SK-N-SH treated with all-trans-retinoic acid at 6 μM for 48 hours (cell line): ENCODE data around the gene MIS18A.

ENCODE experiments used
- ARNTL ChIP-seq: fragments of 450-650 bp; formaldehyde crosslinking; IDR thresholded peaks from 2 replicates; pipeline ENCODE4 v1.5.0; 2020; ENCODE audit warnings: low read depth, mild to moderate bottlenecking, moderate library complexity, borderline replicate concordance
- SNAI2 ChIP-seq: fragments of 250-450 bp; sonication (Bioruptor Pico); IDR thresholded peaks from 2 replicates; pipeline ENCODE4 v1.5.0; 2020; ENCODE audit warnings: mild to moderate bottlenecking, moderate library complexity
- ZNF565 ChIP-seq: fragments of 450-650 bp; formaldehyde crosslinking; conservative IDR thresholded peaks from 2 replicates; pipeline ENCODE4 v1.5.0; 2020; ENCODE audit warnings: low read depth, mild to moderate bottlenecking, moderate library complexity
- ZNF8 ChIP-seq: fragments of 450-650 bp; formaldehyde crosslinking; IDR thresholded peaks from 2 replicates; pipeline ENCODE4 v1.5.0; 2020; ENCODE audit warnings: mild to moderate bottlenecking, moderate library complexity
- TF ChIP-seq, protein P1 (sequence below): fragments of 250-450 bp; sonication (Bioruptor Pico); IDR thresholded peaks from 2 replicates; pipeline ENCODE4 v1.8.0; 2020; ENCODE audit warnings: mild to moderate bottlenecking, moderate library complexity, borderline replicate concordance
- TF ChIP-seq, protein P2 (sequence below): fragments of 250-450 bp; sonication (Bioruptor Pico); IDR thresholded peaks from 2 replicates; pipeline ENCODE4 v1.5.1; 2021; ENCODE audit warnings: mild to moderate bottlenecking, moderate library complexity

DNA sequence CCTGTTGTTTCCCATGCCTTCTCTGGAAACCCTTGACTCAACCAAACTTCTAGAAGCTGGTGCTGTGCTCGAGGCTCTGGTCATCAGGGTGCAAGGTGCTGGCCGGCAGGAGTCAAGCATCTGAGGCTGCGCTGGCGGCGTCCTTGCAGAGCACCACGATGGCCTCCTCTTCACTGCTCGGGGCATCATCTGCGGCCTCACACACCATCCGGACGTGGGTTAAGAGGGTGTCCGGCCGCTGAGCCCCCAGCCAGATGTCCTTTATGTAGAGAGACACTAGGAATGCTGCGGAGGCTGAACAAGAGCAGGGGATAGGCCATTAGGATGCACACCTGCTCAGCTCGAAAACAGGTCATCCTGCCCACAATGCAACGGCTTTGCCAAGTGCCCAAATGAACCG lies 36.0 kb upstream of the MIS18A start:
- TF ChIP-seq, protein P1, sequence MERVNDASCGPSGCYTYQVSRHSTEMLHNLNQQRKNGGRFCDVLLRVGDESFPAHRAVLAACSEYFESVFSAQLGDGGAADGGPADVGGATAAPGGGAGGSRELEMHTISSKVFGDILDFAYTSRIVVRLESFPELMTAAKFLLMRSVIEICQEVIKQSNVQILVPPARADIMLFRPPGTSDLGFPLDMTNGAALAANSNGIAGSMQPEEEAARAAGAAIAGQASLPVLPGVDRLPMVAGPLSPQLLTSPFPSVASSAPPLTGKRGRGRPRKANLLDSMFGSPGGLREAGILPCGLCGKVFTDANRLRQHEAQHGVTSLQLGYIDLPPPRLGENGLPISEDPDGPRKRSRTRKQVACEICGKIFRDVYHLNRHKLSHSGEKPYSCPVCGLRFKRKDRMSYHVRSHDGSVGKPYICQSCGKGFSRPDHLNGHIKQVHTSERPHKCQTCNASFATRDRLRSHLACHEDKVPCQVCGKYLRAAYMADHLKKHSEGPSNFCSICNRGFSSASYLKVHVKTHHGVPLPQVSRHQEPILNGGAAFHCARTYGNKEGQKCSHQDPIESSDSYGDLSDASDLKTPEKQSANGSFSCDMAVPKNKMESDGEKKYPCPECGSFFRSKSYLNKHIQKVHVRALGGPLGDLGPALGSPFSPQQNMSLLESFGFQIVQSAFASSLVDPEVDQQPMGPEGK = no peak
- TF ChIP-seq ZNF8 (CRISPR knock-in tag) (no peak), ZNF565 (CRISPR knock-in tag) (no peak), ARNTL (CRISPR knock-in tag) (no peak), SNAI2 (CRISPR knock-in tag) (no peak)
- TF ChIP-seq, protein P2, sequence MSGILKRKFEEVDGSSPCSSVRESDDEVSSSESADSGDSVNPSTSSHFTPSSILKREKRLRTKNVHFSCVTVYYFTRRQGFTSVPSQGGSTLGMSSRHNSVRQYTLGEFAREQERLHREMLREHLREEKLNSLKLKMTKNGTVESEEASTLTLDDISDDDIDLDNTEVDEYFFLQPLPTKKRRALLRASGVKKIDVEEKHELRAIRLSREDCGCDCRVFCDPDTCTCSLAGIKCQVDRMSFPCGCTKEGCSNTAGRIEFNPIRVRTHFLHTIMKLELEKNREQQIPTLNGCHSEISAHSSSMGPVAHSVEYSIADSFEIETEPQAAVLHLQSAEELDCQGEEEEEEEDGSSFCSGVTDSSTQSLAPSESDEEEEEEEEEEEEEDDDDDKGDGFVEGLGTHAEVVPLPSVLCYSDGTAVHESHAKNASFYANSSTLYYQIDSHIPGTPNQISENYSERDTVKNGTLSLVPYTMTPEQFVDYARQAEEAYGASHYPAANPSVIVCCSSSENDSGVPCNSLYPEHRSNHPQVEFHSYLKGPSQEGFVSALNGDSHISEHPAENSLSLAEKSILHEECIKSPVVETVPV (CRISPR knock-in tag) = no peak
